Myocyte (in vitro differentiated cells): ENCODE results near the gene SRSF10. TPM values are rescaled to one million over a fixed set of nuclear protein-coding genes. Genes with fewer than 3 reads are reported as not detected.
"Not testable (repeated sequence)": the region's sequence is repeated elsewhere in the genome, so short reads cannot be mapped to it uniquely, and the experiment has no call there.

Experiments
- DNase-seq: peaks from one replicate; pipeline ENCODE4 v3.0.0-alpha.2; 2012; ENCODE audit warnings: low read depth
- total RNA-seq: library from RNA; depleted of rRNA; stranded (reverse); fragments of >200 nt; gene quantifications from 2 replicates; pipeline ENCODE4 v1.2.3, GENCODE V29; 2014

Gene SRSF10
- total RNA-seq, 1 donor from 2014 or later: 90.9 TPM

DNA sequence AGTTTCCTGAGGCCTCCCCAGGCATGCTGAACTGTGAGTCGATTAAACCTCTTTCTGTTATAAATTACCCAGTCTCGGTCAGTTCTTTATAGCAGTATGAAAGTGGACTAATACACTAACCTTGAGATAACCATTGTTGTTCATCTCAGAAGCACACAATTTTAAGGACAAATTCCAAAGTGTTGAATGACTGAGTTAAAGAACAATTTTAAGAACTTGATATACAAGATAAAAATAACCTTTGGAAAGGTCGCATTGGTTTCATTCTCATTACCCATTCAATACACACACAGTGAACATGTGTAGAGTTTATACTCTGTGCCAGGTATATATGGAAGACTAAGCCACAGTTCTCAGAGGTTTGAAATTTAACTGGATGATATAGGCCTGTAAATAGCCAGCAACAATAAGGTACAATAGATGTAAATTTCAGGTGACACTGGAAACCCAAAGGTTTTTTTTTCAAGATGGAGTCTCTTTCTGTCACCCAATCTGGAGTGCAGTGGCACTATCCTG lies 19.1 kb upstream of the SRSF10 start:
- DNase-seq: no peak

- DNase-seq: no peak
Observed at GRCh38 chr1:23997812-23998211, 17.7 kb upstream of the SRSF10 start.

DNA sequence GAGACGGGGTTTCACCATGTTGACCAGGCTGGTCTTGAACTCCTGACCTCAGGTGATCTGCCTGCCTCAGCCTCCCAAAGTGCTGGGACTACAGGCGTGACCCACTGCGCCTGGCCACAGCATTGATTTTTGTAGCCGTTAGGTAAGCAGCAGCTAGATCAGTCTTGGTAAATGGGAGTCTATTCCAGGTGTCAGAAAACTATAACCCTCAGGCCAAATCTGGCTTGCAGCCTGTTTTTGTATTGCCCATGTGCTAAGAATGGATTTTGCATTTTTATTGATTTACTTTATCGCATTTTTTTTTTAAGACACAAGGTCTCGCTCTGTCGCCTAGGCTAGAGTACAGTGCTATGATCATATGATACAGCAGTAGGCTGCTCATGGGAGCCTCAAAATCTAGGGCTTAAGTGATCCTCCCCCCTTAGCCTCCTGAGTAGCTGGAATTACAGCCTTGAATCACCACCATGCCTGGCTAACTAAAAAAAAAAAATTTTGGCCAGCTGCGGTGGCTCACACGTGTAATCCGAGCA lies 16.6 kb upstream of the SRSF10 start:
- DNase-seq: no peak

- DNase-seq: no peak
Observed at GRCh38 chr1:23995431-23995837, 15.3 kb upstream of the SRSF10 start.

- not testable (repeated sequence) for DNase-seq
Observed at GRCh38 chr1:23992011-23992410, 11.9 kb upstream of the SRSF10 start.

DNA sequence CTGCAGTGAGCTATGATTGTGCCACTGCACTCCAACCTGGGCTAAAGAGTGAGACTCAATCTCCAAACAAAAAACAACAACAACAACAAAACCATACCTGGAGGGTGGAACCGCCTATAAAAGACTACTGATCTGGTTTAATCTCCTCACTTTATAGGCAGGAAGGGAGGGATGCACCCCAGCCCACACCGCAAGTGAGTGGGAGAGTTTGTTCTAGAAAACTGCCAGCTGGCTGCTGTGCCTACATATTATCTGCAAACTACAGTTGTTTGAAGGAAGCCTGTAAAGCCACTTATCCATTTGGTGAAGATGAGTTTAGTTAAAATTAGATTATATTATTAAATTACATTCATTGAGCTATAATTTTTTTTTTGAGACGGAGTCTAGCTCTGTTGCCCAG lies 9.1 kb upstream of the SRSF10 start:
- no peak for DNase-seq

GRCh38 chr1:23987038-23987437 lies 6.9 kb upstream of the SRSF10 start:
- DNase-seq: not testable (repeated sequence)

- no peak for DNase-seq
Observed at GRCh38 chr1:23984417-23985186, 4.5 kb upstream of the SRSF10 start.

DNA sequence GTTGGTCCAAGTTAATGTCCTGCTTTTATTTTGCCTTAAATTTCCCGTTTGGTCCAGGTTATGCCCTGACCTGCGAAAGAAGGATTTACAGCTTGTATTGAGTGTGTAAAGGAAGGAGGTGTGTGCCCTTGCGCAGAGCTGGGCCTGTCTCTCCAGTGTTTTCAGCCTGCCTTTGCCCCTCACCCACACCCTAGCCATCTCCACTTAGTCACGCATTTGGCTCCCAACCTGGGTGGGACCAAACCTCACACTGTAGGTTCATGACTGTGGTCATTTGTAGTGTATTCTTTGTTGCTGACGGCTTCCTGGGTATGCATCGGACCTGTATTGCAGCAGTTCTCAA lies 572 bp upstream of the SRSF10 start:
- DNase-seq: peak; percentile 38

DNA sequence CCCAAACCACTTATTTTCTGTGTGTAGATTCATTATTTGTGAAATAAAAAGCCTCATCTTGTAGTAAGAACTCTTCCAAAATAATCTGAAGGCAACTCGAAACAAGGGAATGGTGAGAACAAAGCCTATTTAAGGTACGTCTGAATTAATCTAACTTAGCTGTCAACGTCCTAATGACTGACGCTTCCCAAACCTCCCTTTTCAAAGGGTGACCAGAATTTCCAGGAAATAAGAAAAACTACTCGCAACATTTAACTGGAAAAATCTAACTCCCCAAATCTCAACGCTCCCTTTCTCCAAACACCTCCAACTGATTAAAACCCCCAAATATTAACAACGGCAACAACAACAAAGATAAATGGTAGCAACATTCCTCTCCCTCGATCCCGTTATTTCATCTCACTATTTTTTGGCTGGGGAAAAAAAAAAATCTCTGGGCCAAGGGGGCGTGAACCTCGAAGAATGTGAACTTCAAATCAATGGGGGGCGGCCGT lies 693 bp downstream of the SRSF10 start:
- no peak for DNase-seq

GRCh38 chr1:23978805-23979204 lies 1.3 kb downstream of the SRSF10 start:
- no peak for DNase-seq

GRCh38 chr1:23977854-23978191 lies 2.3 kb downstream of the SRSF10 start:
- DNase-seq: no peak

DNA sequence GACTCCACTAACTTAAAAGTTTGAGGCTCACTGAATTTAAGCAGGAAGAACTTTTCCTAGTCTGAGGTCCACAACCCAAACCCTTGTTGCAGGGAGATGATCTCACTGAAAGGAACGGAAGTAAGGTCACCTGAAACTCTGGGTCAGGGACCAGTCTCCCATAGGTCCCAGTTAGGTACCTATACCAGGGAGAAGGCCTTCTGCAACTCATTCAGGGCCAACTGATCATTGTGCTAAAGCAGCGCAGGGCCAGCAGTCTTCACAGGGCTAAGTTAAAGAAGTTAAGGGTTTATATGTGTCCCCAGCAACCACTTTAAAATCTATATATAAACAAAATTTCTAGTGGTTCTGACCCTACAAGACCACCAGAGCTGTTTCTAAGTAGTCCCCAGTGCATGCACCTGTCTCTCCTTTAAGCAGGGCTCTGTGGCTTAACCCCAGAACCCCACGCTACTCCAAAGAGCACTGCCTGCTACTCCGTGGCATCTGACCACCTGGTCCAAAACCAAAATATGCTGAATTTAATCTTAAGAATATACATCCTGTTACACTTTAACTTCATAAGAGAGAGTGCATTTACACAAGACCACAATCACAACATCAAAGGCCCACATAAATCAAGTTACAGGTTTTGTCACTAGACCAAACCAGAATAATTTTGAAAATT lies 2.8 kb downstream of the SRSF10 start:
- no peak for DNase-seq

DNA sequence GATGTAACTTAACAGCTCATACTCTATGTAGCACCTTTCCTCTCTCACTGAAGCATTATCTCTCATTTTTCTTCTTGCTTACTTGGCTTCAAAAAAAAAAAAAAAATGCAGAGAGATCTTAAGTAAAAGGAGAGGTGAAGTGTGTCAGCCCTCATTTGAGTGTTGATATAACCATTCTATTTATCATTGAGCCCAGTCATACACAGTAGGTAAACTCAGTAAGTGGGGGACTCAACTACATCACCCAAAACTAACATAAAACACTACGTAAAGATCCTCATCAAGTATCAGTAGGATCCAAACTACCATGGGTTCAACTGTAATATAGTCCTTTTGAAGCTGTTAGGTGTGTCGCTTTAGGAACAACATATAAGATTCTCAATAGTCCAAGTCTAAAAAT lies 12.3 kb downstream of the SRSF10 start:
- no peak for DNase-seq

DNA sequence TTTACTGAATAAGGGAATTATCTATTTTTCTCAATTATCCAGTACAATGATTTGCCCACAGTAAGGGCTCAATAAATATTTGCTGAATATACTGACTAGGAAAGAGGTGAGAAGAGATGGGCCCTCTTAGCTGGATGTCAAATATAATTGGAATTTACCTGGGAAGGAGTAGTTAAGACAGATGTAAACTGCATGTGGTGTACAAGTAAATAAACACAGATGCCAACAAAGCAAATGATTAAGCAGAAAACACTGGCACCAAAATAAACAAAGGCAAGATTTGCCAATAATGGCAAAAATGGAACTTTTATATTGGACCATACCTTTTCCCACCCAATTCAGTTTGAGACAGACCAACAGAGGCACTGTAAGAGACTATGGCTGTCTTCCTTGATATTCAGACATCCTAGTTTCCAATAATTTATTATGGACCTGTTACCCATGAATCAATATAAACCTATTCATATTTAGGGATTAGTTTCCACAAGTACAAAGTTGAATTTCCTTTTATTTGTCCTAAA lies 13.1 kb downstream of the SRSF10 start:
- DNase-seq: no peak

DNA sequence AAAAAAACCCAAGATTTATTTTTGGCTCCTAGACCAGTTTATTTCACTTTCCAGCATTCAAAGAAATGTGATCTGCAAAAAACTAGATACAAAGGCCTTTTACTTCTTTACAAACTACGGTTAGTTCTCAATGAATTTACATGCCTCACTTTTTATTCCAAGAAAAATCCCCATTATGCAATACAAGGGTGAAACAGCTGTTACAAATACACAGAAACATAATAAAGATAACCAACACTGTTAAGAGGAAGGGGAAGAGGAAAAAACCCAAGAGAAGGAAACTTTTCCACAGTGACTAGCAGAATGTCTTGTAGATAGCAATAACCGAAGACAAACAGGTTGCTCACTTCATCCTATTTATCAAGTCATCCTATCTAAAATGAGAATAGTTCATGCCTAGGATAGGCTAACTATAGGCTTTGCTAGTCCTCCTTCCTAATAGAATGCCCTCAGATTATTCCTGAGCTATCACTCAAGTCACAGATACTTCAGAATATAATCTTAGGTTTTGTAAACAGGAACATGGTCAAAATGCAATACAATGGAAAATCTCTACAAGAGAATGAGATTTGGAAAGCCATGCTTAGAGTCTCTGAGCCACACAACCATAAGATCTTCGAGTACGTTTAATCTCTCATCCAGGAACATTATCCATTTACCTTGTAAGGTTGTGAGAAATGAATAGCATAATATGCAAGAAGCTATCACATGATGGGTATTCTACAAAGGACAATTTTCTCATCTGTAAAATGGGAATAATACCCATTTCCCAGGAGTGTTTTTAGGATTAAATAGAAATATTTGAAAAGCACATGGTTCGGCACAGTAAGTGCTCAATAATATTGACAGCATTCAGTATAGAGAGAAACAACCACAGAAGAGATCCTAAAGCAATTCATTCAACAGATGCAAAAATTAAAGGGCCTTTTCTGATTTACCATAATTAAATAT lies 15.1 kb downstream of the SRSF10 start:
- DNase-seq: peak; percentile 34

DNA sequence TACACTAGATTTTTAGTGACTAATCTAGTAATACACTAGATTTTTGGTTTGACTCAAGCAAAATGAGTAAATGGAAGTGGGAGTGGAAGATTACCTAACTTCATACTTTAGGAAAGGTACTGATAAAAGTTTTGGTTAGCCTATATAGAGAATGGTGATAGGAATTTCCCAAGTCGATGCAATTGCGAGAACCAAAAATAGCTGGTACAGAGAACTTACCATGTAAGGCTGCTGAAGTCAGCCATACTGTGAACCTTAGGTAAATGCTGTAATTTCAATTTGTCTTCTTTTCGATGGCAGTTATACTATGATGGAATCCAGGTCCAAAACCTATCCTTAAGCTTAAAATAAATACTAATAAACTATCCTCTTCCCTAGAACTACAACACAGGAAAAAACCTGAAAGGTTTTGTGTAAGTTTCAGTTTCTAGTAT lies 15.9 kb downstream of the SRSF10 start:
- DNase-seq: no peak

GRCh38 chr1:23963617-23964234 lies 16.4 kb downstream of the SRSF10 start:
- DNase-seq: no peak

DNA sequence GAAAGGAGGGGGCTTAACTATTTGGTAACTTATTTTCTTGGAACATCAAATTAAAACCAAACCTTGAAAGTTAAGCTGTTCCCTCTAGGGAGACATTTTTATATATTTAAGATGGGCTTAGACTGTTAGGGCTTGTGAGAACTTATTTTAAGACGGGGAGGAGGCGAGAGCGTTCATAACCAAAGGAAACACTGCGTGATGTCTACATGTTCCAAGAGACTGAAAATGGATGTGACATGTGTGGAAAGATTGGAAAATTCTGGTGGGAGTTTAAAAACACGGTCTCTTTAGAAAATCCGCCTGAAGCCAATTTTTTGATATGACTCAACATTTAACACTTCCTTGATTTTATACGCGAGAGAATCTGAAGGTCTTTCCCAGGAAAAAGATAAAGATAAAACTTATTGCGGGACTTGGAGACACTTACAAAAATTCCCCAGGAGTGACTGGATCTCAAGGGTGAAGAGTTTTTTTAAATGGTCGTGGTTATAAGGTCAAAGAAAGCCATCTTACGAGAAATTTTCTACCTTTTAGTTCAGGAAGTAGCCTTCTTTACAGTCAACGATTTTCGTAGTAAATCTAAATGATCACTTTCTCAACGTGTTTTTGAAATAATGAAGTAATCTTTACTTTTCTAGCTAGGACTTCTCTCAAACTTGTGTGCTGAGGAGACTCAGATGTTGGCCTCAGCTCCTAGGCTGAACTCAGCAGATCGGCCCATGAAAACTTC lies 19.7 kb downstream of the SRSF10 start:
- DNase-seq: no peak
